Measurements from ENCODE around the gene SPON1. TPM values are rescaled to one million over a fixed set of nuclear protein-coding genes. Genes with fewer than 3 reads are reported as not detected.

SPON1 gene
- total RNA-seq, 4 donors from 2014 or later, result 58.5 to 344 (median 105) TPM

- no peak for TF ChIP-seq CTCF (IDR thresholded peaks at IDR 0.05; ENCODE audit: low read depth)
These were observed 188.4 kb downstream of the SPON1 start for GRCh38 chr11:14150878-14151277.

- no peak for TF ChIP-seq CTCF (IDR thresholded peaks at IDR 0.05; ENCODE audit: low read depth)
These were observed 195.9 kb downstream of the SPON1 start for GRCh38 chr11:14158393-14158792.

GRCh38 chr11:14163576-14163975, 201.1 kb downstream of the SPON1 start:
- TF ChIP-seq CTCF (IDR thresholded peaks at IDR 0.05; ENCODE audit: low read depth), result no peak

DNA sequence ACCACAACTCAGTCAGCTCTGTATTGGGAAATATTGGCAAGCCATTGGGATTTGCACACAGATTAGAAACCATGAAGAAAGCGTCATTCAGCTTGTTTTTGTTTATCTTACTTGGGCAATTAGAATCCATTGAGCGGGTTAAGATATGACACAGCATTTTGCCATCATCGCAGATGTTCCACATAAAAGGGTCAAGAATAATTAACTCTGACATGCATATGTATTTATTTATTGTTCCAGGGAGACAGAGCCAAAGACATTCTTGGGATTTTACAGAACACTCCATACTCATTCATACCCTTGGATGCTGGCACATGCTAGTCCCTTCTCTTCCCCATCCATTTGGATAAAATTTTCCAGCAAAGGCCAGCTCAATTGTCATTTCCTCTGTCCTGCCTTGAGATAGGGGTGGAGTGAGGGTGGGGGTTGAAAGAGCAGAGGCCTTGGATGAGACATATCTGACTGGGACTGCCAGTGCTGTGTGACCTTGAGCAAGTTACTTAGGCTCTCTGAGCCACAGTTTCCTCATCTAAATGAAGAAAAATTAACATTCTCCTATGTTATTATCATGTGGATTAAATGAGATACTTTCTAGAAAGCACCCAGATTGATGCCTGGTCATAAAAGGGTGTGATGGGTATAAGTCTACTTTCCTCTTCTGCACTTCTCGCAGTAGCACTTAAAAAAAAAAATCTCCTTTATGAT, 216.7 kb downstream of the SPON1 start:
- TF ChIP-seq CTCF (IDR thresholded peaks at IDR 0.05; ENCODE audit: low read depth), result no peak

DNA sequence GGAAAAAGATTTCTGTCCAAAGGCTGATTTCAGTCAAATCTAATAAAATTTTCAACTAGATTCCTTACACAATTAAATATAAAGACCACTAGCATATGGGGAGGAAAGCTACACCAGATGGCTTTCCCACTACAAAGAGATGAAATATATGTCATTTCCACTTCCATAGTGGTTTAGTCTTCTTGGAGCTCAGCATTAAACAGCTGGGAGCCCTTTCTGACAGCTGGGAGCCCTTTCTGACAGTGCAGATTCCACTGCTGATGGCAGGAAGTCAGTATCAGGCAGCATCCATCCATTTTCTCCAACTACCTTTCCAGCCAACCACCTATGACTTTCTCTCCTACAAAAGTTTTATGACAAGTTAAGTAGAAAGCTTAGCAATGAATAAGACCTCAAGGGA, 218.6 kb downstream of the SPON1 start:
- TF ChIP-seq CTCF (IDR thresholded peaks at IDR 0.05; ENCODE audit: low read depth), result no peak

DNA sequence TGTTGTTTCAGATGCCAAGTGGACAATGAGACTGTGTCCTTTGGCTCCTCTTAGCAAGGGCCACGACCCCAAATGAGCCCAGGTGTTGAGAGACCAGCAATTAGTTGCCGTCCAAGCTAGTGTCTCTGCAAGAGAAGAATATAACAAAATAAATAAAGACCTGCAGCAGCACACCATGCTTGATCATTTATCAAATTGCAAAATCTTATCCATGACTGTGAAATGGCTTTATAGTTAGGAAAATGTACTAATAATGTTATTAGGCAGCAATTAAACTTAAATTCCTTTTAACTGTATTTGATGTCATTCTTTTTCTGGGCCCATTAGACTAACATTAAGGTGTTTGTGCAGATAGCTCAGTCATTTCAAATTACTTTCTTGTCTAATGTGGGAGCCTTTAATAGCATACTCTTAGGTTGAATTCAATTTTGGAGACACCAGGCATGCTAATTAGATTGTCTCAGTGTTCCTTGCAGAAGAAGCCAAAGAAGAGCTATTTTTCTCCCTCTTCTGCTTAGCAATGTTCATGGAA, 220.4 kb downstream of the SPON1 start:
- no peak for TF ChIP-seq CTCF (IDR thresholded peaks at IDR 0.05; ENCODE audit: low read depth)

- no peak for TF ChIP-seq CTCF (IDR thresholded peaks at IDR 0.05; ENCODE audit: low read depth)
These were observed 221.8 kb downstream of the SPON1 start for GRCh38 chr11:14184028-14184940.

Data from subcutaneous adipose tissue (tissue), 4 donors.